HG02981 (cell line): ENCODE results near the gene CEP152.

Experiments
- ATAC-seq: cut with Tn5 transposase; IDR thresholded peaks from one replicate; pipeline ENCODE4 v1.9.1; 2021; ENCODE audit warnings: mild to moderate bottlenecking, moderate library complexity; ENCODE audit not compliant: unreplicated experiment

The CEP152 gene

DNA sequence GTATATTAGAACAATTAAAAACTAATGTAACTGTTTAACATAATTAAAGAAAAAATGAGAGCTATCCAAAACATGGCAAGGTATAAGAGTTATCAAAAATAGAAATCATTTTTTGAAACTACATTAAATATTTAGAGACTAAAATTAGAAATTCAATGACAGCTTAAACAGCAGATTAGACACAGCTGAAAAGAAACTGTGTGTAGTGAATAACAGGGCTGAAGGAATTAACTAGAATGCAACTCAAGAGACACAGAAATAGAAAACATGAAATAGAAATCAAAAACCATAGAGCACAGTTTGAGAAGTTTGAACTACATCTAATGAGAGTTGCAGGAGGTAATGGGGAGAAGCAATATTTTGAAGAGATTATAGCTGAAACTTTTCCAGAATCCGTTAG lies 105.5 kb downstream of the CEP152 start:
- no peak for ATAC-seq

DNA sequence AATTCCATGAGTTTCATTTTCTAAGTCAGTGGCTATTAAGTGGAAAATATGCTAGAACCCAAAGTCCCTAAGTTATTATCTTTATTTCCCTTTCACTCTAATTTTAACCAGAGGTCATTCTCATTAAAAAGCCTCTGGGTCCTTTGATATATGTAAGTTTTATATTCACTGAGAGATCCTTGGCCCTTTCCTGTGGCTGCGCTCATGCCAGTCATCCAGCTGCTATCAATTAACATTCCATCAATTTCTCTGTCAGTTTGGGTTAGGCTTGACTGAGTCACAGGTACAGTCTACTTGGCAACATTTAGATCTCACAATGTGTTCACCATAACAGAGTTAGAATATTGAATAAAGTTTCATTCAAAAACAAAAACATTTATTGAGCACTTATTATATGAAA lies 107.3 kb downstream of the CEP152 start:
- ATAC-seq, result no peak

GRCh38 chr15:48702569-48703236 lies 108.2 kb downstream of the CEP152 start:
- ATAC-seq, result no peak

DNA sequence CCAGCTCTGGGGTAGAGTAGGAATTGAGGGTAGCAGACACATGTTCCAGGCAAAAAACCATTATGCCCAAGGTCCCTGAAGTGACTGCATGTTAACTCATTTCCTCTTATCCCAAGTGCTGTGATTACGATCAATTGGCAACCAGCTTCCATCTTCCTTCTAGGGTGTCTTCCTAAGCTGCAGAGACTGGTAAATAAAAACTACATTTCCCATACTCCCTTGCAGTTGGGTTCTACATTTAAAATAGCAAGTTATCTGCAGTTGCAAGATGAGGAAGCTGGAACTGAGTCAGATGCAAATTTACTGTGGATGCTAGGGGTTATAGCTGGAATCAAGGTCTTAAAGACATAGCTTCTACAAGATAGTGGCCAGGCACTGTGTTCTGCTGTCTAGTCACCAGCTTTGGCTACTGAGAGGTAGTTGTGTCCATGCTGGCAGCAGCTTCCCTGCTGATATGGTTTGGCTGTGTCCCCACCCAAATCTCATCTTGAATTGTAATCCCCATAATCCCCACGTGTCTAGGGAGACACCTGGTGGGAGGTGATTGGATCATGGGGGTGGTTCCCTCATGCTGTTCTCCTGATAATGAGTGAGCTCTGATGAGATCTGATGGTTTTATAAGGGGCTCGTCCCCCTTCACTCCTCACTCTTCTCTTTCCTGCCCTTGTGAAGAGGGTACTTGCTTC lies 114.1 kb downstream of the CEP152 start:
- no peak for ATAC-seq

GRCh38 chr15:48695827-48696573 lies 114.9 kb downstream of the CEP152 start:
- no peak for ATAC-seq

DNA sequence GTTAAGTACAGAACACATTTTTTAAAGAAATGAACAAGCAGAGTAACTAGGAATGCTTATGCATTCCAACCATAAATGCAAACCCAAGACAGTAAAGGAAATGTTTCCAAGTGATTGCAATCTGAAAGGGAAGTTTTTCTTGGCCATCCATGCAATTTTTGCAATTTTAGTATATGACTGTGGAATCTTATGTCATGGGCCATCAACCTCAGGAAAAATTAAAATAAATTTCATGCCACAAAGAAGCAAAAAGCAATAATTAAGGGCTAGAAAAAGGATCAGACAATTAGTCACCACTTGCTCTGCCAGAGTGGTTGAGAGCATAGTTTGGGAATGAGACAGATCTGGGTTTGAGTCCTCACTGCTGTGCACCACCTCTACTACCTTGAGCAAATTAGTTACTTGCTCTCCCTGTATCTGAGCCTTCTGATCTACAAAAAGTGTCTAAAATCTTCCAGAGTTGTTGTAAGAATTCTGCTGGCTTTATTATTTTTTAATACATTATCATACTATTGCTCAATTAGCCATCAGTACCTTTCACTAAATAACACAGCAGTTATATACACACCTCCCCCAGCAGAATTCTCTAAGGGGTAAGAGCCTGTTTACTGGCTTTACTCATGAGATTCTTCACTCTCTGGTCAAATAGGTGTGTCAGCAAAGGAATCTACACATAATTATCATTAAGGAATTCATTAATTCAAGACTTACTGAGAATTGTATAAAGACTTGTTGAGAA lies 115.6 kb downstream of the CEP152 start:
- ATAC-seq, result no peak

DNA sequence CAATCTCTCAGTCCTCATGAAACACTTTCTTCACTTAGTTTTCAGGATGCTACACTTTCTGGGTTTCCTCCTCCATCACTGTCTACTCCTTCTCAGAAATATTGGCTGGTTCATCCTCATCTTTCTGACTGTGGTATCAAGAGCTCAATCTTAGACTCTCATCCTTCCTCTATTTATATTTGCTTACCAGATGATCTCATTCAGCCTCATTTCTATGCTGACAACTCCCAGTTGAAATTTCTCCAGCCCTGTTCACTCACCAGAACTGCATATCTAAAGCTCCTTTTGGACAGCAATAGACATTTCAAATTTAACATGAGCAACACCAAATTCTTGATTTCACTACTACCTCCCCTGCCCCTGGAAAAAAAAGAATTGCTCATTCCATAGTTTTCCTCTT lies 117.4 kb downstream of the CEP152 start:
- ATAC-seq, result no peak

DNA sequence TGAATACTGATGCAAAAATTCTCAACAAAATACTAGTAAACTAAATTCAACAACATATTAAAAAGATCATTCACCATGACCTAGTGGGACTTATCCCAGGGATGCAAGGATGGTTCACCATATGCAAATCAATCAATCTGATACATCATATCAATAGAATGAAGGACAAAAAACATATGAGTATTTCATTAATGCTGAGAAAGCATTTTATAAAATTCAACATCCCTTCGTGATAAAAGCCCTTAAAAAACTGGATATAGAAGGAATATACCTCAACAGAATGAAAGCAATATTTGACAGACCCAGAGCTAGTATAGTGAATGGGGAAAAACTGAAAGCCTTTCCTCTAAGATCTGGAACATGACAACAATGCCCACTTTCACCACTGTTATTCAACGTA lies 122.4 kb downstream of the CEP152 start:
- ATAC-seq, result no peak
